HL-60/S4 (cell line): ENCODE results near the gene RASGRP4.
"Not testable (repeated sequence)": the region's sequence is repeated elsewhere in the genome, so short reads cannot be mapped to it uniquely, and the experiment has no call there.

Experiments used
- in situ Hi-C: fragments of 300-500 bp; cut with MboI; formaldehyde crosslinking; loops from 2 replicates; pipeline ENCODE4 v1.14.3; 2022; ENCODE audit warnings: low sequenced_read_pairs

The RASGRP4 gene

DNA sequence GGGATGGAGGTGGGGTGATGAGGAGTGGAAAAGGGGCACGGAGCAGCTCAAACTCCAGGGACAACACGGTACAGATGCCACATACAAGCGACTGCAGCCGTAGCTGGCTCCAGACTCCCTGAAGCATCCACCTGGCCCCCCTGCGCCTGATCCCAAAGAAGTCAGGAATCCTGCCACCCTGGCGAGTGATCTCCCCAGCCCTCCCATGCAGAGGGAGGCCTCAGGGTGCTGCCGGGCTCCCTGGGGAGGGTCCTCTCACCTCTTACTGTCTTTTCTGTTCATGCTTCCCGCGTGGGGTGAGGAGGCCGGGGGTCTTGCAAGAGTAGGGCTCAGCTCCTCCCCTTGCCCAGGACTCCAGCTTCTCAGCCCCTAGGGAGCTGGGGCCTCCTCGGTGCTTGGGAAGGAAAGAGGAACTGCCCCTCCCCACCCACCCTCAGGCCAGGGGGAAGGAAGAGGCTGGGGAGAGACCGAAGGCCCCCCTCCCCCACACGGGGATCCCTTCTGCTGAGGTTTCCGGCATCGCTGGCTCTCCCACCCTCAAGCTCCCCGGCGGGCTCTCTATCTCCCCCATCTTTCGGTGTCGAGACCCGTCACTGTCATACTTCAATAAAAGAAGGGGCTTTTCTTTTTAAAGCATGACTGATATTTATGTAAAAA lies at the start of gene RASGRP4:
RASGRP4 (minus strand) TSS at position 410 of the 657 bp plus-strand sequence; CDS start at position 282, 128 bp downstream.
- in situ Hi-C loops = no loop called here

GRCh38 chr19:38475176-38475575 lies 49.2 kb upstream of the RASGRP4 start:
- in situ Hi-C loops = no loop called here

DNA sequence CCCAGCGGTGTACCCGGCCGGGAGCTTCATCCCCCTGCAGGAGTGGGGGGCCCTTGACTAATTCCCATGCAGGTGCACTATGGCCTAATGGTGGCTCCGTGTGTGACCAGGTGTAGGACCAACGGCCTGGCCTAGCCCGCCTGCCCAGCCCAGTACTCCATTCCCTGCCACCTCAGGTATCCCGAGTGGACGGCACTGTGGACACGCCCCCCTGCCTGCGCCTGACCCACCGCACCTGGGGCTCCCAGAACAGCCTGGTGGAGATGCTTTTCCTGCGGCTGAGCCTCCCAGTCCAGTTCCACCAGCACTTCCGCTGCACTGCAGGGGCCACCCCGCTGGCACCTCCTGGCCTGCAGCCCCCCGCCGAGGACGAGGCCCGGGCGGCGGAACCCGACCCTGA lies 47.2 kb upstream of the RASGRP4 start:
- in situ Hi-C loops = no loop called here

- in situ Hi-C loops = not testable (repeated sequence)
Measured at GRCh38 chr19:38472725-38473124, 46.7 kb upstream of the RASGRP4 start.

DNA sequence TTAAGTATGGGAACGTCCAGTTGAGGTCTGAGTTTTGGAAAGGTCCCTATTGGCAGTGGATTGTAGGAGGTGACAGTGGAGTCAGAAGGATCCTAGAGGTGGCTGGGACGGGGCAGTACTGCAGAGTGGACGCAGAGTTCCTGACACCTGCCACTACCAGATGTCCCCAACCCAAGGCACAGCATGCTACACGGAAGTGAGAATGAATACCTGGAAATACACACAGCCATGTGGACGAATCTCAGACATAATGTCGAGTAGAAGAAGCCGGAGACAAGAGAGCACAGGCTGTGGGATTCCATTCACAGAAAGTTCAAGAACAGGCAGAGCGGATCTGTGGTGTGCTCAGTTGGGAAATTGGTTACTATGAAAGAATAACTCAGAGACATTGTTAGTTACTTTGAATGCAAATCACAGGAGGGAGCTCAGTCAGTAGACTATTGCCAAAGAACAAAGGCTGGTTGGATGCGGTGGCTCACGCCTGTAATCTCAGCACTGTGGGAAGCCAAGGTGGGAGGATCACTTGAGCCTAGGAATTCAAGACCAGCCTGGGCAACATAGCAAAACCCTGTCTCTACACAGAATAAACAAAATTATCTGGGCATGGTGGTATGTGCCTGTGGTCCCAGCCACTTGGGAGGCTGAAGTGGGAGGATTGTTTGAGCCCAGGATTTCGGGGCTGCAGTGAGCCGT lies 44.9 kb upstream of the RASGRP4 start:
- in situ Hi-C loops = no loop called here

- in situ Hi-C loops = no loop called here
Measured at GRCh38 chr19:38469151-38469550, 43.1 kb upstream of the RASGRP4 start.

- in situ Hi-C loops = no loop called here
Measured at GRCh38 chr19:38467541-38468525, 41.8 kb upstream of the RASGRP4 start.

- in situ Hi-C loops = no loop called here
Measured at GRCh38 chr19:38466050-38466449, 40.0 kb upstream of the RASGRP4 start.

- in situ Hi-C loops = no loop called here
Measured at GRCh38 chr19:38464421-38465082, 38.5 kb upstream of the RASGRP4 start.

GRCh38 chr19:38463365-38463764 lies 37.3 kb upstream of the RASGRP4 start:
- in situ Hi-C loops = no loop called here

DNA sequence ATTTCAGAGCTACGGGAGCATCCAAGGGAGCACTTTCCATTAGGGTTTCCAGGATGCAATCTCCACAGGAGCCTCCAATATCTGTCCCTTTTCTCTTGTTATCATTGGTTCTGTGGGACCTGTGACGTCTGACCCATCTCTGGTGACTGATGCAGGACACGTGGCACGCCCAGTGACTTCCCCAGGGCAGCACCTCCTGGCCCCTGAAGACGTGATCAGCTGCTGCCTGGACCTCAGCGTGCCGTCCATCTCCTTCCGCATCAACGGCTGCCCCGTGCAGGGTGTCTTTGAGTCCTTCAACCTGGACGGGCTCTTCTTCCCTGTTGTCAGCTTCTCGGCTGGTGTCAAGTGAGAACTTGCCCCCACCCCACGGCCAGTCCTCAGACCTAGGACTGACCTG lies 33.0 kb upstream of the RASGRP4 start:
- in situ Hi-C loops = no loop called here

GRCh38 chr19:38457690-38458405 lies 31.8 kb upstream of the RASGRP4 start:
- in situ Hi-C loops = no loop called here

DNA sequence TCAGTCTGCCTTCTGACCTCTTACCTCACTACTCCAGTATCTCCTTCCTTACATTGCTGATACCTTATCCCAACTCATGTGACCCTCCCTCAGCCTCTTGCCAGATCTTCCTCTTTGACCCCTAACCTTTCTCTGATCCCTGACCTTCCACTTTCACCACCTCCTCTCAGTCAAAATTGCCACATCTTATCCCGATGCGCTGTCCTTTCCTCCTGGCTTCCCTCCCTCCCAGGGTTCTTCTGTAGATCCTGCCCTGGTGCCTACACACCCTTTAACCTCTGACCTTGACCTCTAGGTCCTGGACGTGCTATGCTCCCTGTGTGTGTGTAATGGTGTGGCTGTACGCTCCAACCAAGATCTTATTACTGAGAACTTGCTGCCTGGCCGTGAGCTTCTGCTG lies 31.2 kb upstream of the RASGRP4 start:
- in situ Hi-C loops = no loop called here

- in situ Hi-C loops = no loop called here
Measured at GRCh38 chr19:38455031-38455430, 29.0 kb upstream of the RASGRP4 start.

GRCh38 chr19:38453596-38453995 lies 27.6 kb upstream of the RASGRP4 start:
- in situ Hi-C loops = no loop called here

- in situ Hi-C loops = no loop called here
Measured at GRCh38 chr19:38452430-38453366, 26.7 kb upstream of the RASGRP4 start.

DNA sequence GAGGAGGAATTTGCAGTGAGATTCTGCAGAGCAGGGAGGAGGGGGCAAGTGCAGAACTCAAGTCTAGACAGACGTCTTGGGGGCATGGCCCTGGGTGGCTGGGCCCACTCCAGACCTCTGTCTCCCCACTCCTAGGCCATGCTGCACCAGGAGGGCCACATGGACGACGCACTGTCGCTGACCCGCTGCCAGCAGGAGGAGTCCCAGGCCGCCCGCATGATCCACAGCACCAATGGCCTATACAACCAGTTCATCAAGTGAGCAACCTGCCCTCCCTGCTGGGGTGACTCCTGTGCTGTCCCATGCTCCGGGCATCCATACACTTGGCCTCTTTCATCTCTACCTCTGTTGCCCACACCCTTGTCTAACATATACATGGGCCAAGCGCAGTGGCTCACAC lies 25.6 kb upstream of the RASGRP4 start:
- in situ Hi-C loops = no loop called here

DNA sequence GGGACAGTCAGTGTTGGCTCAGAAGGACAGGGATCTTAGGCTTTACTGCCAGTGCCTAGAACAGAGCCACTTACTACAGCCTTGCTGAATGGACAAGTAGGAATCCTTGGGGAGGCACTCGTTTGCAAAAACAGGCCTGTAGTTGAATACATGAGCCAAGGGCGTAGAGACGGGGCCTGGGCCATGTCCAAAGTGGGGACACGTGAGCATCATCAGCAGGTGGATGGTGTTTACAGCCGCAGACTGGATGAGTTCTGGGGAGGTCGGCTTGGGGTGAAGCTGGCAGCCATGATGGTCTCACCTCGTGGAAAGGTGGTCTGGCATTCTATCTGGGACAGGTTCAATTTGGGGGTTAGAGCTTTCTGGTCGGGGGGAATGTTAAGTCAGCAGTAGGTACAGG lies 25.0 kb upstream of the RASGRP4 start:
- in situ Hi-C loops = no loop called here

GRCh38 chr19:38449518-38449917 lies 23.5 kb upstream of the RASGRP4 start:
- in situ Hi-C loops = no loop called here
